OCI-LY7 (cell line): ENCODE measurements around the gene DAPK1. TPM values are rescaled to one million over a fixed set of nuclear protein-coding genes. Genes with fewer than 3 reads are reported as not detected.

Experiments
- BruUV-seq: library from RNA; stranded (reverse); fragments of 400-500 nt; replicated peaks from 2 replicates; lab custom pipeline; 2021; lab: Mats Ljungman, UMichigan
- CTCF ChIA-PET: fragments of 300-600 bp; sonication (Branson Sonifier 250); formaldehyde crosslinking; loops from one replicate; lab custom pipeline; 2022; ENCODE audit warnings: antibody characterized with exemption; ENCODE audit not compliant: unreplicated experiment; lab: Charles Lee
- POLR2A ChIA-PET: fragments of 300-600 bp; sonication (Branson Sonifier 250); formaldehyde crosslinking; loops from one replicate; lab custom pipeline; 2022; ENCODE audit warnings: antibody characterized with exemption; lab: Charles Lee
- DNase-seq: peaks from one replicate; pipeline ENCODE4 v3.0.0-alpha.2; 2015; ENCODE audit warnings: low spot score
- H2AFZ ChIP-seq: fragments of 200-600 bp; sonication (generic), shearing (Covaris generic); 2 replicates; pipeline ENCODE4 v1.6.1; 2014; ENCODE audit warnings: mild to moderate bottlenecking, antibody characterized with exemption, low read length, moderate library complexity
- H3K27ac ChIP-seq: fragments of 200-600 bp; sonication (generic); 2 replicates; pipeline ENCODE4 v1.5.1; 2014; ENCODE audit warnings: mixed run types, low read depth, mild to moderate bottlenecking, moderate library complexity, low read length, inconsistent platforms; ENCODE audit not compliant: poor library complexity, severe bottlenecking
- H3K36me3 ChIP-seq: fragments of 200-600 bp; sonication (generic); 2 replicates; pipeline ENCODE4 v1.6.1; 2014; ENCODE audit warnings: mild to moderate bottlenecking, antibody characterized with exemption, low read length, moderate library complexity, mixed read lengths; ENCODE audit not compliant: insufficient read depth
- H3K4me1 ChIP-seq: fragments of 200-600 bp; sonication (generic); 2 replicates; pipeline ENCODE4 v1.5.1; 2014; ENCODE audit warnings: mild to moderate bottlenecking, low read length; ENCODE audit not compliant: insufficient read depth, poor library complexity, severe bottlenecking
- H3K4me2 ChIP-seq: fragments of 200-600 bp; sonication (generic); 2 replicates; pipeline ENCODE4 v1.6.1; 2014; ENCODE audit warnings: mild to moderate bottlenecking, low read length
- H3K4me3 ChIP-seq: fragments of 200-600 bp; sonication (generic); 2 replicates; pipeline ENCODE4 v1.5.1; 2014; ENCODE audit warnings: mild to moderate bottlenecking, low read depth, low read length; ENCODE audit not compliant: poor library complexity, severe bottlenecking
- H3K79me2 ChIP-seq: fragments of 200-600 bp; sonication (generic); 2 replicates; pipeline ENCODE4 v1.6.1; 2016; ENCODE audit warnings: low read depth, mild to moderate bottlenecking, low read length, moderate library complexity, mixed read lengths; ENCODE audit not compliant: insufficient read depth
- H3K9me2 ChIP-seq: fragments of 200-600 bp; sonication (generic); 2 replicates; pipeline ENCODE4 v1.6.1; 2016; ENCODE audit warnings: mild to moderate bottlenecking, low read length, mixed read lengths; ENCODE audit not compliant: insufficient read depth
- H3K9me3 ChIP-seq: fragments of 200-600 bp; sonication (generic); 2 replicates; pipeline ENCODE4 v1.6.1; 2014; ENCODE audit warnings: mild to moderate bottlenecking, mixed run types, low read length, mixed read lengths
- H4K20me1 ChIP-seq: fragments of 200-600 bp; sonication (generic); 2 replicates; pipeline ENCODE4 v1.6.1; 2014; ENCODE audit warnings: mild to moderate bottlenecking, antibody characterized with exemption, low read length, moderate library complexity, mixed read lengths; ENCODE audit not compliant: insufficient read depth
- EZH2phosphoT487 ChIP-seq: fragments of 200-600 bp; sonication (generic); IDR thresholded peaks from 2 replicates; pipeline ENCODE4 v1.6.1; 2018; ENCODE audit warnings: low read depth, borderline replicate concordance, mild to moderate bottlenecking, mixed run types, antibody characterized with exemption, low read length, moderate library complexity, mixed read lengths
- intact Hi-C: fragments of 100-400 bp; cut with micrococcal nuclease; formaldehyde crosslinking; loops from one replicate; pipeline ENCODE4 v1.10.0; 2022; ENCODE audit not compliant: unreplicated experiment
- total RNA-seq, 2 experiments: library from RNA; depleted of rRNA in 1 of 2; stranded (reverse); fragments of >200 nt in 1 of 2; shearing (Covaris generic) in 1 of 2; gene quantifications; 2 replicates each; pipeline ENCODE4 v1.2.3, GENCODE V29; 2014 to 2022
- TF ChIP-seq, protein P1 (sequence below): fragments of 200-600 bp; sonication (generic); conservative IDR thresholded peaks from 2 replicates; pipeline ENCODE4 v1.5.1; 2014; ENCODE audit warnings: mild to moderate bottlenecking, antibody characterized with exemption, low read length, moderate library complexity, mixed read lengths

DAPK1 gene
- total RNA-seq, 2 experiments from 2014 or later, result 0.25 to 3.5 TPM

- H3K4me3 ChIP-seq, result no peak overlapping the region
- intact Hi-C loops, result loop anchor here (5.0 kb wide), 2 partner anchors 172 to 197 kb away; no protein-coding TSS in a partner anchor
- H4K20me1 ChIP-seq, result no peaks in the 10 kb centered on the region
- no peaks in the 10 kb centered on the region for H3K9me3 ChIP-seq
- H3K27ac ChIP-seq, result no peak overlapping the region
- H2AFZ ChIP-seq, result no peak overlapping the region
- TF ChIP-seq, protein P1, sequence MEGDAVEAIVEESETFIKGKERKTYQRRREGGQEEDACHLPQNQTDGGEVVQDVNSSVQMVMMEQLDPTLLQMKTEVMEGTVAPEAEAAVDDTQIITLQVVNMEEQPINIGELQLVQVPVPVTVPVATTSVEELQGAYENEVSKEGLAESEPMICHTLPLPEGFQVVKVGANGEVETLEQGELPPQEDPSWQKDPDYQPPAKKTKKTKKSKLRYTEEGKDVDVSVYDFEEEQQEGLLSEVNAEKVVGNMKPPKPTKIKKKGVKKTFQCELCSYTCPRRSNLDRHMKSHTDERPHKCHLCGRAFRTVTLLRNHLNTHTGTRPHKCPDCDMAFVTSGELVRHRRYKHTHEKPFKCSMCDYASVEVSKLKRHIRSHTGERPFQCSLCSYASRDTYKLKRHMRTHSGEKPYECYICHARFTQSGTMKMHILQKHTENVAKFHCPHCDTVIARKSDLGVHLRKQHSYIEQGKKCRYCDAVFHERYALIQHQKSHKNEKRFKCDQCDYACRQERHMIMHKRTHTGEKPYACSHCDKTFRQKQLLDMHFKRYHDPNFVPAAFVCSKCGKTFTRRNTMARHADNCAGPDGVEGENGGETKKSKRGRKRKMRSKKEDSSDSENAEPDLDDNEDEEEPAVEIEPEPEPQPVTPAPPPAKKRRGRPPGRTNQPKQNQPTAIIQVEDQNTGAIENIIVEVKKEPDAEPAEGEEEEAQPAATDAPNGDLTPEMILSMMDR, result no peak
- TF ChIP-seq EZH2phosphoT487, result no peak
- DNase-seq, result no peak
- no peaks in the 10 kb centered on the region for H3K36me3 ChIP-seq
- POLR2A ChIA-PET, result interaction anchor here (0.8 to 1.1 kb wide), 3 partner anchors 17 to 87 kb away, joined by 3 read pairs; no protein-coding TSS in a partner anchor
- peaks cover 8% of the 10 kb centered on the region for H3K4me1 ChIP-seq
- no peaks in the 10 kb centered on the region for H3K9me2 ChIP-seq
- BruUV-seq, result no TSS peak
- CTCF ChIA-PET, result no interaction called here
- H3K4me2 ChIP-seq, result no peak overlapping the region
- no peaks in the 10 kb centered on the region for H3K79me2 ChIP-seq
These were observed 27.7 kb upstream of the DAPK1 start for GRCh38 chr9:87469793-87470465.

- CTCF ChIA-PET, result no interaction called here
- TF ChIP-seq, protein P1, result no peak
- TF ChIP-seq EZH2phosphoT487, result no peak
- Histone ChIP-seq H3K27ac (no peak overlapping the region), H3K9me3 (no peaks in the 10 kb centered on the region), H3K79me2 (no peaks in the 10 kb centered on the region), H3K4me1 (no peaks in the 10 kb centered on the region), H3K4me3 (no peak overlapping the region), H3K9me2 (no peaks in the 10 kb centered on the region), H2AFZ (peak overlapping the region; percentile 25), H4K20me1 (no peaks in the 10 kb centered on the region), H3K4me2 (no peak overlapping the region), H3K36me3 (no peaks in the 10 kb centered on the region)
- intact Hi-C loops, result no loop called here
- POLR2A ChIA-PET, result no interaction called here
- DNase-seq, result no peak
- no TSS peak for BruUV-seq
These were observed 25.9 kb upstream of the DAPK1 start for GRCh38 chr9:87471746-87472145.

GRCh38 chr9:87475463-87475862 is 22.2 kb upstream of the DAPK1 start:
- H3K9me3 ChIP-seq, result no peaks in the 10 kb centered on the region
- H3K79me2 ChIP-seq, result no peaks in the 10 kb centered on the region
- DNase-seq, result no peak
- BruUV-seq, result no TSS peak
- no peak overlapping the region for H2AFZ ChIP-seq
- no peak overlapping the region for H3K4me3 ChIP-seq
- intact Hi-C loops, result no loop called here
- no peak for TF ChIP-seq EZH2phosphoT487
- CTCF ChIA-PET, result no interaction called here
- H3K27ac ChIP-seq, result no peak overlapping the region
- no peaks in the 10 kb centered on the region for H3K36me3 ChIP-seq
- no peaks in the 10 kb centered on the region for H3K9me2 ChIP-seq
- POLR2A ChIA-PET, result no interaction called here
- peaks cover 10% of the 10 kb centered on the region for H3K4me1 ChIP-seq
- H3K4me2 ChIP-seq, result no peak overlapping the region
- H4K20me1 ChIP-seq, result no peaks in the 10 kb centered on the region
